ENCODE measurements around the gene LVRN. TPM values are rescaled to one million over a fixed set of nuclear protein-coding genes. Genes with fewer than 3 reads are reported as not detected.

LVRN gene
- total RNA-seq, 2 experiments from 2014 or later = 0.10 TPM; not detected in 1

Other genes with a start within 250 kb of the LVRN start
- under 1 TPM; 0.31 to 0.34 TPM for gene CDO1, start 145.8 kb upstream of the LVRN start, total RNA-seq
- gene ATG12, start 120.9 kb upstream of the LVRN start, total RNA-seq = 10 to 100 TPM; 40.6 to 41.9 TPM
- 10 to 100 TPM; 85.7 to 87.6 TPM for gene AP3S1, start 120.5 kb upstream of the LVRN start, total RNA-seq
- gene ARL14EPL, start 70.0 kb downstream of the LVRN start, total RNA-seq = not detected
- 10 to 100 TPM; 22.1 to 24.3 TPM for gene COMMD10, start 122.5 kb downstream of the LVRN start, total RNA-seq

All from activated CD4-positive, alpha-beta memory T cell treated with anti-CD3 and anti-CD28 coated beads for 36 hours (primary cell).